Mammary epithelial cell (primary cell): ENCODE results near the gene TRIM2.

Source experiments
- CTCF ChIP-seq, 2 donors: IDR thresholded peaks in 1 of 2; conservative IDR thresholded peaks in 1 of 2; 2 replicates each; pipeline ENCODE4 v1.5.1; 2011 to 2012; ENCODE audit warnings: inconsistent platforms in 2 of 2, low read length in 2 of 2, mild to moderate bottlenecking in 2 of 2, control low read depth in 1 of 2, low read depth in 1 of 2; ENCODE audit not compliant: insufficient read depth in 1 of 2; ENCODE audit errors: extremely low read depth in 1 of 2
- EZH2 ChIP-seq: IDR thresholded peaks from 2 replicates; pipeline ENCODE4 v1.6.1; 2012; ENCODE audit warnings: low read length, inconsistent platforms, borderline replicate concordance

GRCh38 chr4:153374442-153374841 is 170.2 kb downstream of the TRIM2 start:
- TF ChIP-seq CTCF (conservative IDR thresholded peaks at IDR 0.05 in 1 of 2, IDR thresholded peaks at IDR 0.05 in 1 of 2; ENCODE audit: extremely low read depth in 1 of 2, insufficient read depth in 1 of 2, low read depth in 1 of 2, low read length in 2 of 2) (no peak), EZH2 (no peak)
